Activated CD4-positive, alpha-beta memory T cell treated with anti-CD3 and anti-CD28 coated beads for 36 hours (primary cell): Measurements from ENCODE around the gene STARD8. TPM values are rescaled to one million over a fixed set of nuclear protein-coding genes. Genes with fewer than 3 reads are reported as not detected.
"Not testable (repeated sequence)": the region's sequence is repeated elsewhere in the genome, so short reads cannot be mapped to it uniquely, and the experiment has no call there.

Experiments used
- CTCF ChIA-PET: fragments of 350-600 bp; sonication (Branson Sonifier 250); formaldehyde crosslinking; loops from one replicate; lab custom pipeline; 2021; ENCODE audit warnings: antibody characterized with exemption, inconsistent platforms; lab: Charles Lee
- POLR2A ChIA-PET: fragments of 350-600 bp; sonication (Branson Sonifier 250); formaldehyde crosslinking; loops from one replicate; lab custom pipeline; 2021; ENCODE audit warnings: antibody characterized with exemption; lab: Charles Lee
- DNase-seq: peaks from one replicate; pipeline ENCODE4 v3.0.0-alpha.2; 2020
- H3K27ac Mint-ChIP-seq: one replicate; pipeline ENCODE4 v1.8.0; 2021; ENCODE audit warnings: mixed read lengths
- H3K27me3 Mint-ChIP-seq: one replicate; pipeline ENCODE4 v1.8.0; 2021; ENCODE audit warnings: mixed read lengths
- H3K36me3 Mint-ChIP-seq: one replicate; pipeline ENCODE4 v1.8.0; 2021; ENCODE audit warnings: mixed read lengths
- H3K4me1 Mint-ChIP-seq: one replicate; pipeline ENCODE4 v1.8.0; 2021; ENCODE audit warnings: low read depth, mixed read lengths
- H3K4me3 Mint-ChIP-seq: one replicate; pipeline ENCODE4 v1.8.0; 2021; ENCODE audit warnings: mild to moderate bottlenecking, mixed read lengths
- H3K9me3 Mint-ChIP-seq: one replicate; pipeline ENCODE4 v1.8.0; 2021; ENCODE audit warnings: mixed read lengths
- intact Hi-C: fragments of 100-400 bp; cut with micrococcal nuclease; formaldehyde crosslinking; loops from one replicate; pipeline ENCODE4 v1.15.1; 2023
- total RNA-seq, 2 experiments: library from RNA; stranded (reverse); gene quantifications; one replicate each; pipeline ENCODE4 v1.2.3, GENCODE V29; 2021

STARD8 gene
- total RNA-seq, 2 experiments from 2014 or later: 0.57 to 0.80 TPM

DNA sequence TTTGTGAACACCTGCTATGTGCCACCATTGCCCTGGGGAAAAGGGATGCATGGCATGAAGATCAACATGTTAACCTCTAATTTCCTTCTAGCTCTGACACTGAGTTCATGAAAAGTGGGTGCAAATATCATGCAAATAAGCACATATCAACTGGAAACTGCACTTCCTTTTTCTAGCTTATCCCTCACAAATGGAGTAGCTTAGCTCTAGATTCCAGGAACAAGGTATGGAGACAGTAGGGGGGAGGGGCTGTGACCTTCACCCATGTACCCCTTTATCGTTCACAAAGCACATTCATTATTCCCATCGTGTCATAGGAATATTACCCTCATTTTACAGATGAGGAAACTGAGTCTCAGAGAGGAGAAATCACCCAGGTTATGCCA is 37.4 kb downstream of the STARD8 start:
- ChIA-PET POLR2A (no interaction called here), CTCF (no interaction called here)
- intact Hi-C loops: loop anchor here (10.0 kb wide), 1 partner anchor 180 kb away; no protein-coding TSS in a partner anchor
- H3K27me3 Mint-ChIP-seq: peaks cover 10% of the 10 kb centered on the region
- no peaks in the 10 kb centered on the region for H3K9me3 Mint-ChIP-seq
- H3K27ac Mint-ChIP-seq: no peak overlapping the region
- H3K4me3 Mint-ChIP-seq: no peak overlapping the region
- H3K36me3 Mint-ChIP-seq: no peaks in the 10 kb centered on the region
- peaks cover 23% of the 10 kb centered on the region for H3K4me1 Mint-ChIP-seq
- DNase-seq: no peak

DNA sequence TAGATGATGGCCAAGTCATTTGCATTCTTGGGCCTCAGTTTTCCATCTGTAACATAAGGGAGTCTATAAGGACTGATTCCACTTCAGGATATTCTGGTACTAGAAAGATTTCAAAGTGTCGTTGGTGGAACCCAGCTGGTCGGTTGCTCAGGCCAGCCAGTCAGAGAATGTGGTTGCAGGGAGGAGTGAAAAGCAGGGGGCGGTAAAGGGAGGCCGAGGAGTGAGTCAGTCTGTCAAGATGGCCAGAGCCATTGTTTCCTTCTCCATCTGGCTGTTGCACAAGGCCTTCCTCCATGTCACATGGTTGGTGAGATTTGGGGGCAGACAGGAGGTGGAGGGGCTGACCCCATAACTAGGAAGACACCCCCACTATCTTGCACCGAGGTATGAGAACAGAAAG is 38.2 kb downstream of the STARD8 start:
- Mint-ChIP-seq H3K36me3 (no peaks in the 10 kb centered on the region), H3K27me3 (peaks cover 10% of the 10 kb centered on the region), H3K4me1 (peaks cover 23% of the 10 kb centered on the region), H3K27ac (no peak overlapping the region), H3K4me3 (peak overlapping the region; percentile 52), H3K9me3 (no peaks in the 10 kb centered on the region)
- peak; percentile 22 for DNase-seq
- ChIA-PET CTCF (interaction anchor here (1.0 kb wide), 1 partner anchor 15 kb away, joined by 3 read pairs; no protein-coding TSS in a partner anchor), POLR2A (no interaction called here)
- intact Hi-C loops: loop anchor here (10.0 kb wide), 1 partner anchor 181 kb away; no protein-coding TSS in a partner anchor

DNA sequence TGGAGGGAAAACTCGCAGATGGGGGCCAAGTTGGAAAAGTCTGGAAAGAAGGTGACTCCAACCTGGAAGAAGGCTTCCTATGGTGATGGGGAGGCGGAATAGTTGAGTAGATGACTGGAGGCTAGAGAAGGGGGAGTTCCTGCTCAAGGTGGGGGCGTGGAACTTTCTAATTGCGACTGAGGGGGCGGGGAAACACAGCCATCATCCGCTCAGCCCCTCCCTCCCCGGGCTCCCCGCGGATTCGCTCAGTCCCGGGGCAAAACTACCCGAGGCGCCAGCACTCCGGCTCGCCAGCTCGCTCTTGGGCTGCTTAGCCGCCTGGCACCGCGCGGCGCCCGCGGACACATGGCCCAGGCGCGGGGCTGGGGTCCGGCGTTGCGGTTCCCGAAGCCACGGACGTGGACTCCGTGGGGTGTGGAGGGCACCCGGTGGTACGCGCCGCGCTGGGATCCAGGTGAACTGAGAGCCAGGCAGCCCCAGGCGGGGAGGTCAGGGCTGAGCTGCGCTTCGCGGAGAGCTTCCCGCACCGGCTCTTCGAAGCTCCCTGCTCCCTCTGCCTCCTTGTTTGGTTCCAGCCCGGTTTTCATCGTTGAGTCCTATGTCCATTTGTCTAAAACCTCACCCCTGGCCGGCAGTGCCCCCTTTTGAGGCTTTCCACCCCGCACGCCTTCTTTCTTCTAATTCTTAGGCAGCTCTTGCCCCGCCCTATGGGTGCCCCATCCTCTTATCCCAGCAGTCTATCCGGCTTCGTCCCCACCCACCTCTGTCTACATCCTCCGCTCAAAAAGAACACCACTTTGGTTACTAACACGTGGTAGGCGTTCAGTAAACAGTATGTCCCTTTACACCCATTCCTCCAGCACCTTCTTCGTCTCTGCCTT is 38.9 kb downstream of the STARD8 start:
- H3K4me1 Mint-ChIP-seq: peaks cover 23% of the 10 kb centered on the region
- CTCF ChIA-PET: interaction anchor here (1.0 kb wide), 1 partner anchor 14 kb away, joined by 3 read pairs; no protein-coding TSS in a partner anchor
- H3K4me3 Mint-ChIP-seq: peak overlapping the region; percentile 61
- no peaks in the 10 kb centered on the region for H3K36me3 Mint-ChIP-seq
- intact Hi-C loops: loop anchor here (10.0 kb wide), 1 partner anchor 182 kb away; no protein-coding TSS in a partner anchor
- peak; percentile 44 for DNase-seq
- H3K27ac Mint-ChIP-seq: no peak overlapping the region
- POLR2A ChIA-PET: interaction anchor here (1.3 kb wide), 1 partner anchor 114 kb away, joined by 5 read pairs; no protein-coding TSS in a partner anchor
- no peaks in the 10 kb centered on the region for H3K9me3 Mint-ChIP-seq
- peaks cover 10% of the 10 kb centered on the region for H3K27me3 Mint-ChIP-seq

DNA sequence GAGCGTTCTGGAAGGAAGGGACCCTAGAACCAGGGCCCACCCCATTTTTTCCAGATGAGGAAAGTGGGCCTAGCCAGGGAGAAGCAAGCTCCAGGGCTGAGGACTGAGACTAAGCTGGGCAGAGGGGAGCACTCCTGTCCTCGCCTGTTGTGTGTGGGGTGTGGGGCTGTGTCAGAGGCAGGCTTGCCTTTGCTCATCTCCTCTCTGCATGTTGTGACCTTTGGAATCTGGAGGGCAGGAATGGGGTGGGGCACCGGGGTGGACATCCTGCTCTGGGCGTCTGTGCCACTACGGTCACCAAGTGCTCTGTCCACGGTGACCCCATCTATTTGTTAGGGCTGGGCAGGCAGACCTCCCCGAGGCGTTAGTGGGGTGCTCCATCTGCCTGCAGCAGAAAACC is 41.5 kb downstream of the STARD8 start:
- not testable (repeated sequence) for H3K9me3 Mint-ChIP-seq, DNase-seq
- intact Hi-C loops: loop anchor here (10.0 kb wide), 1 partner anchor 184 kb away; no protein-coding TSS in a partner anchor

DNA sequence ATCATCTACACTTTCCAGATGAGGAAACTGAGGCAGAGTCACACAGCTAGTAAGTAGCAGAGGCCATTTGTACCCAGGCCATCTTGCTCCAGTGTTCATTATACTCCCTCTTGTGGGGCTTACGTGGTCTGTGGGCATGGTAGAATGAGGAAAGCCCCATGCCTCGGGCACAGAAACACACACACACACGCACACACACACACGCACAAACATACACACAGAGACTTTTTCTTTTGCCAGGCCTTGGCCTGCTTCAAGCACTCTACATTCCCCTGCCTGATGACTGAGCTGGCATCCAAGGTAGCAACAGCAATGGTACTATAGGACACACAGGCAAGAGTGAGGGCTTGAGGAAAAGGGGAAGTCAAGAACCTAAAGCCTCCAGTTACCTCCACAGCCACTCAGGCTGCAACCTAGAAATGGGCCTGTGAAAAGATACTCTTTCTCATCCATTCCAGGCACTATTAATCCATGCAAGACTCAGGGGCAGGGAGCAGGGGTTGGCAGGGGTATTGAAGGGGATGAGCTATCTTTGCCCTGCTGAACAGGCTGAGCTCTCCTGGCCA is 43.6 kb downstream of the STARD8 start:
- intact Hi-C loops: loop anchor here (5.0 kb wide), 1 partner anchor 119 kb away; no protein-coding TSS in a partner anchor
- ChIA-PET POLR2A (no interaction called here), CTCF (no interaction called here)
- no peak overlapping the region for H3K4me3 Mint-ChIP-seq
- DNase-seq: no peak
- peaks cover 11% of the 10 kb centered on the region for H3K4me1 Mint-ChIP-seq
- no peaks in the 10 kb centered on the region for H3K36me3 Mint-ChIP-seq
- H3K27me3 Mint-ChIP-seq: peaks cover 18% of the 10 kb centered on the region
- no peaks in the 10 kb centered on the region for H3K9me3 Mint-ChIP-seq
- H3K27ac Mint-ChIP-seq: no peak overlapping the region

More for the DNA sequence above, 41.5 kb downstream of the STARD8 start:
- H3K4me3 Mint-ChIP-seq, H3K27ac Mint-ChIP-seq, POLR2A ChIA-PET, CTCF ChIA-PET, H3K36me3 Mint-ChIP-seq: not testable (repeated sequence)
- peaks cover 10% of the 10 kb centered on the region for H3K27me3 Mint-ChIP-seq
- H3K4me1 Mint-ChIP-seq: peaks cover 22% of the 10 kb centered on the region

DNA sequence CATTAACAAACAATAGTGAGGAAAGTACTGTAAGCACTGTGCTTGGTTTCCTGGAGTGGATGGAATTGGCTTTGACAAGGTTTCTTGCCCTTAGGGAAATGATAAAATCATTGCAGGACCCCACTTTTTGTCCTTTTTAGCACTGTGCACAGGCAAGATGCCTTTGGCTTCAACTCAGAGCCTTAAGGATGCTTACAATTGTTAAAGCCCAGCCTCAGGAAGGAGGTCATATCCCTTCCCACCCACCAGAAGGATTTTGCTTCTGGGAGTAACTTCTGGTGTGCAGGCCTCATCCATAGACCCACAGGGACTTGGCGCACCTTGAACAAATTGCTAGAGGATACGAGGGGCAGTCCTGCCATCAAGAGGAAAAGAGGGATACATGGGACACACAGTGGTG is 44.5 kb downstream of the STARD8 start:
- intact Hi-C loops: loop anchor here (5.0 kb wide), 1 partner anchor 120 kb away; no protein-coding TSS in a partner anchor
- no peak overlapping the region for H3K4me3 Mint-ChIP-seq
- no peak for DNase-seq
- ChIA-PET POLR2A (no interaction called here), CTCF (no interaction called here)
- no peak overlapping the region for H3K27ac Mint-ChIP-seq
- no peaks in the 10 kb centered on the region for H3K9me3 Mint-ChIP-seq
- H3K27me3 Mint-ChIP-seq: peaks cover 15% of the 10 kb centered on the region
- peaks cover 6% of the 10 kb centered on the region for H3K4me1 Mint-ChIP-seq
- no peaks in the 10 kb centered on the region for H3K36me3 Mint-ChIP-seq

DNA sequence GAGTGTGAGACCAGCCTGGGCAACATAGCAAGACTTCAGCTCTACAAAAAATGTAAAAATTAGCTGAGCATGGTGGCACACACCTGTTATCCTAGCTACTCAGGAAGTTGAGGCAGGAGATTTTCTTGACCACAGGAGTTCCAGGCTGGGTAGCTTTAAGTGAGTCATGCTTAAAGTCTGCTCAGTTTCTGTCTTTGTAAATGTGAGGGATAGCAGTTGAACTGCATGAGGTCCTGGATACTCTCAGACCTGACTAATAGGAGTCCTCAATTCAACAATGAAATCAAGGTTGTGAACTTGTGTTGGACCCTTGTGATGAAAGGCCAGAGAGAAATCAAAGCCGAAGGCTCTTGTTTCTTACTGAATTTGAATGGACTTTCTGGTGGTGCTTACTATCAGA is 45.2 kb downstream of the STARD8 start:
- ChIA-PET POLR2A (no interaction called here), CTCF (no interaction called here)
- H3K36me3 Mint-ChIP-seq: no peaks in the 10 kb centered on the region
- peaks cover 15% of the 10 kb centered on the region for H3K27me3 Mint-ChIP-seq
- no peak overlapping the region for H3K27ac Mint-ChIP-seq
- intact Hi-C loops: loop anchor here (5.0 kb wide), 1 partner anchor 120 kb away; no protein-coding TSS in a partner anchor
- no peak overlapping the region for H3K4me3 Mint-ChIP-seq
- peaks cover 6% of the 10 kb centered on the region for H3K4me1 Mint-ChIP-seq
- no peaks in the 10 kb centered on the region for H3K9me3 Mint-ChIP-seq
- DNase-seq: no peak

DNA sequence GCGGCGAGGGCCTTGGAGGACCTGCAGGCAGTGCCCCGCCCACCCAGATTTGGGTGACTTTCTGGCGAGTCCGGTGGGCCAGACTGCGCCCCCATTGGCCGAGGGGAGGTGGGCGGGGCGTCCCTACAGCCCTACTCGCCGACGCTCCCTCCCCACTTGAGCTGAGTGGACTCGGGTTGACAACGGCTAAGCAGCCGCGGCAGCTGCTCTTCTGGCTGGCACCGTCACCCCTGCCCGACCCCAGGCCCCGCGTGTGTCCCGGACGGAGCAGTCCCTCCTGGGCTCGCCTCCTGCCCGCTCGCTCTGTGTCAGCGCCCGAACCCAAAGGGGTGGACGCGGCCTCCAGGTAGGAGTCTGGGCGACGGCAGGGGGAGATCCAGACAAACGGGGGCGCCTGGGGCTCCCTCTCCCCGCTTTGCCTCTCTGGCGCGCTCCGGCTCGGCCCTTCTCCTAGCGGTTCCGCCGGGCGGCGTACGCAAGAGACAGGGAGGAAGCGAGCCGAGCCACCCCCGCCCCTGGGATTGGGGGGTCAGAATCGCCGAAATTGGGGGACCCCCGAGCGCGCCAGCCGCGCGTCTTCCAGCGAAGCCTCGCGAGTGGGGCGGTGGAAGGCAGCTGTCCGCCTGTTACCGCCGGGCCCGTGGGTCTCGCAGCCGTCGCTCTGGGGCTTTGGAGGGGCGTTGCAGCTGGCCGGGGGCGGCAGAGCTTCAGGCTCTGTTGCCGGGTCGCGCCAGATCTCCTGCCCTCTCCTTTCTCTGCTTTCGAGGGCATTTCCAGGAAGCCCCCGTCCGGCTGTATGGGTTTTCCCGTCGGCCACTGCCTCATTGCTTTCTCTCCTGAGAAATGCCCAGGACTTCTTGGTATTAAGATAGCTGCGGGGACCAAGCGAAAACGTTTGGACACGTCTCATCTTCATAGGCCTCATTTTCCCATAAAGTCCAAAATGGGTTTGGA is 46.3 kb downstream of the STARD8 start:
- Mint-ChIP-seq H3K27ac (no peak overlapping the region), H3K36me3 (no peaks in the 10 kb centered on the region), H3K4me1 (peaks cover 6% of the 10 kb centered on the region), H3K27me3 (peaks cover 13% of the 10 kb centered on the region), H3K4me3 (peak overlapping the region; percentile 39), H3K9me3 (no peaks in the 10 kb centered on the region)
- POLR2A ChIA-PET: no interaction called here
- peak; percentile 12 for DNase-seq
- CTCF ChIA-PET: interaction anchor here (0.6 kb wide), 1 partner anchor 1323 kb away, joined by 3 read pairs; no protein-coding TSS in a partner anchor
- intact Hi-C loops: loop anchor here (5.0 kb wide), 1 partner anchor 121 kb away; no protein-coding TSS in a partner anchor

DNA sequence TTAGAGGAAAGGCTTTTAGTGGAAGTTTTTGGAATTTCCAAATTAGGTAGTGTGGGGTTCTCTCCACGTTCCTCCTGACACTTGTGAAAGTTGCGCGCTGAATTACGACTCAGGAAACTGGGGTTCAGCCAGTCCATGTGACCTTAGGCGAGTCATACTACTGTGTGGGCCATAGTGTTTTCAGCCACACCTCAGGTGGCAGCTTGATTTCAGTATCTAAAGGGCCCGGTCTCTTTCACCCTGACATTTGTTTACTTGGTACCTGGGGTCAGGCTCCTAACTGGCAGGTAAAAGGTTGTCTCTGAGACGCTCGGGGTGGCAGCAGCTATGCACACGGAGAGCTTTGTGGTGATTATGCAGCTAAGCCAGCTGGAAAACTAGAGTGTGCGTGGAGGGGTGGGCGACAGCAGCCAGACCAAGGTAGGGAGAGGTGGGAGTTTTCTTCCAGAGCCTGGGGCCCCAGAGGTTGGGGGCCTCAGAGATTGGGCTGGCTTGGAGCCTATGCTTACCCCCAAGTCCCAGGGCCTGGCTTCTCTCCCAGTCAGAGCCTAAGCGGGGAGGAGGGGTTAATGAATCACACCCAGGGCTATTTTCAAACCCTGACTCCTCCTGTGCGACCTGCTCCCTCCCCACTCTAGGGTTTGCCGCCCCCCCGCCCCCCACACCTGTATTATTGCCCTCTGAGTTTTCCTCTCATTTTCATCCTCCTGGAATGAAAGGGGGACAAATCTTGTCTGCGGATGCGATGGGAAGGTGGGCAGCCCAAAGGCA is 47.2 kb downstream of the STARD8 start:
- ChIA-PET POLR2A (no interaction called here), CTCF (interaction anchor here (0.6 kb wide), 1 partner anchor 1322 kb away, joined by 3 read pairs; no protein-coding TSS in a partner anchor)
- H3K27ac Mint-ChIP-seq: no peak overlapping the region
- H3K9me3 Mint-ChIP-seq: no peaks in the 10 kb centered on the region
- intact Hi-C loops: loop anchor here (5.0 kb wide), 1 partner anchor 122 kb away; no protein-coding TSS in a partner anchor
- peaks cover 6% of the 10 kb centered on the region for H3K4me1 Mint-ChIP-seq
- no peaks in the 10 kb centered on the region for H3K36me3 Mint-ChIP-seq
- peaks cover 13% of the 10 kb centered on the region for H3K27me3 Mint-ChIP-seq
- peak; percentile 15 for DNase-seq
- H3K4me3 Mint-ChIP-seq: peak overlapping the region; percentile 39

DNA sequence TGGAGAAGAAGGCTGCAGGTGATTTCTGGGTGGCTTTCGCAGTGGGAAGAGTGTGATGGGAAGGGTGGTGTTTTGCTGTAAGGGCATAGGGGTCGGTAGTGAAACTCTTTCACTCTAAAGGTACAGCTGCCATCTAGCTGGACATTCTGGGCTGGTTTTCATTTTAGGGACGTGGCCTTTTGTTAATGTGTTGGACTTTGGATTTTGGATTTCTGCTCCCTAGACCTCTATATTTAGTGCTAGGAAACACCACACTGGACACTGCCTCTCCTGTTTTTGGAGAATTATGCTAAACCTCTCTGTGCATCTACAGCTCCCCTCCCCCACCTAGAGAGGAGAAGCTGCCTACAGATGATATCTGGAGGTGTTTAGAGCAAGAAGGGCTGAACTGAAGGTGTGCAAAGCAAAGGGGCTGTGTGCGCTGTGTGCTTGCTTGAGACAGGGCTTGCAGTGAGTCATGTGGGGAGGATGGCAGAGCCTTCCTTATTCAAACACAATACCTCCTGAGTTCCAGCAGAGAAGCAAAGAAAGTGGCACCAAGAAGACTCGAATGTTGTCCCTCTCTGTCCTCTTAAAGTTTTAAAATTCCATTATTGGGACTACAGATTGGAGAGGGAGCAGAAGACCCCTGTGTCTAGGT is 47.9 kb downstream of the STARD8 start:
- intact Hi-C loops: no loop called here
- no peak overlapping the region for H3K4me3 Mint-ChIP-seq
- no peak overlapping the region for H3K27ac Mint-ChIP-seq
- ChIA-PET CTCF (no interaction called here), POLR2A (no interaction called here)
- H3K27me3 Mint-ChIP-seq: peaks cover 13% of the 10 kb centered on the region
- H3K36me3 Mint-ChIP-seq: no peaks in the 10 kb centered on the region
- H3K4me1 Mint-ChIP-seq: peaks cover 6% of the 10 kb centered on the region
- no peak for DNase-seq
- H3K9me3 Mint-ChIP-seq: no peaks in the 10 kb centered on the region
